Measurements from ENCODE around the gene GPR139.

GRCh38 chr16:19991614-19992013, 82.1 kb downstream of the GPR139 start:
- TF ChIP-seq CTCF (IDR thresholded peaks at IDR 0.05), result no peak
- TF ChIP-seq EZH2phosphoT487 (IDR thresholded peaks at IDR 0.05), result no peak
- no peak for TF ChIP-seq EZH2 (IDR thresholded peaks at IDR 0.05)

Data from neural progenitor cell (in vitro differentiated cells).